HG03378 (cell line): ENCODE measurements around the gene TIPARP.

ENCODE experiments used
- ATAC-seq: cut with Tn5 transposase; IDR thresholded peaks from one replicate; pipeline ENCODE4 v1.9.1; 2021; ENCODE audit warnings: mild to moderate bottlenecking, moderate library complexity; ENCODE audit not compliant: unreplicated experiment

The TIPARP gene, protein sequence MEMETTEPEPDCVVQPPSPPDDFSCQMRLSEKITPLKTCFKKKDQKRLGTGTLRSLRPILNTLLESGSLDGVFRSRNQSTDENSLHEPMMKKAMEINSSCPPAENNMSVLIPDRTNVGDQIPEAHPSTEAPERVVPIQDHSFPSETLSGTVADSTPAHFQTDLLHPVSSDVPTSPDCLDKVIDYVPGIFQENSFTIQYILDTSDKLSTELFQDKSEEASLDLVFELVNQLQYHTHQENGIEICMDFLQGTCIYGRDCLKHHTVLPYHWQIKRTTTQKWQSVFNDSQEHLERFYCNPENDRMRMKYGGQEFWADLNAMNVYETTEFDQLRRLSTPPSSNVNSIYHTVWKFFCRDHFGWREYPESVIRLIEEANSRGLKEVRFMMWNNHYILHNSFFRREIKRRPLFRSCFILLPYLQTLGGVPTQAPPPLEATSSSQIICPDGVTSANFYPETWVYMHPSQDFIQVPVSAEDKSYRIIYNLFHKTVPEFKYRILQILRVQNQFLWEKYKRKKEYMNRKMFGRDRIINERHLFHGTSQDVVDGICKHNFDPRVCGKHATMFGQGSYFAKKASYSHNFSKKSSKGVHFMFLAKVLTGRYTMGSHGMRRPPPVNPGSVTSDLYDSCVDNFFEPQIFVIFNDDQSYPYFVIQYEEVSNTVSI

DNA sequence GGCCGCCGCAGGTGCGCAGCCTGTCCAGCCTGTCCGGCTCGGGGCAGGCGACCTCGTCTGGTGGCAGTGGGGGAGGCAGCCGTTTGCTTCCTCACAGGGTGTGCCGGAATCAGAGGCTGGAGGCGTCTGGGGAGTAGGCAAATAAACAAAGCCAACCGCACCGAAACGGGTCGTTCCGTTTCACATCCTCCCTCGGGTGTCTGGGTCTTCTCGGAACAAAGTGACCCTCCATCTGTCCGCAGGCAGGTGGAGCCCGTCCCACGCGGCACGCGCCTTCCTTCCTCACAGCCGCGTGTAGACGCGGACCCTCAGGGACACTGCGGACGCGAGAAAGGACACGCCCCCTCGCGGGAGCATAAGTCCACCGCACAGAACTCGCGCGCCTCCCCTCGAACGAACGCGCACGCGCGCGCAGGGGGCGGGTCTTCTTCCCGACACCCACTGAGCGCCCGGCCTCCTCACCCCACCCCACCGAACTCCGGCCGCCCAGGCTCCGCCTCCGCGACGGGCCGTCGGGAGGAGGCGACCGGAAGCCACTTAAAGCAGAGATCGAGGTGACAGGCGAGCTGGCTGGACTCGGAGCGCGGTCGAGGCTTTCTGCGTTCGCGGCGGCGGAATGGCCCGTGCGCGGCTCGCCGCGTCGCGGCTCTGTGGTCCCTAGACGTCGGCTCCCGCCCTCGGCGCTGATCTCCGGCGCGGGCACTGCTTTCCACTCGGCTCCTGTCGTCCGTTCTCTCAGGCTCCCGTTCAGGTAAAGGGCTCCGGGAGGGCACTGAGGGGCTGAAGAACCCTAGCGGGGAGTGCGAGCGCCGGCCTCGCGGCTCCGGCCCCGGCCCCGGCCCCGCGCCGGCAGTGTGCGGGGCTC, at the start of gene TIPARP:
Gene TIPARP, plus strand, starts transcription at position 545 of the 865 bp plus-strand sequence. CDS start 3,108 bp downstream, outside the sequence.
- ATAC-seq = peak; percentile 89

DNA sequence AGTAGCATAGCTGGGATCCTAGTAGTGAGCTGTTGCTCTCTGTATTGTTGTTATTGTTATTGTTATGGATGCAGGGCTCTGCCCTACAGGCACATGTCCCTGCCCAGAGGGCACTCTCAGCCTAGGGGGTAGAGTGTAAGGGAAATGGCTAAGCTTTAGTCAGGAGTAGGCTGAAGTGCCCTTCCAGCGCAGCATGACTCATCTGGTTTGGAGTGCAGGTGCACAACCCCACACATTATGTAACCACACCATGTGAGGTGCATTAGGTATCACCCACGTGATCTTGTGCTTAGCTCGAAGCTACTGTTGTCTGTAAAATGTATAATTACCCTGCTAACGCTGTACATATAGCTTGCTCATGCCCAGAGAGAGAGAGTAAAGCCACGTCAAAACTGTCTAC, 48.3 kb upstream of the TIPARP start:
- ATAC-seq = no peak

DNA sequence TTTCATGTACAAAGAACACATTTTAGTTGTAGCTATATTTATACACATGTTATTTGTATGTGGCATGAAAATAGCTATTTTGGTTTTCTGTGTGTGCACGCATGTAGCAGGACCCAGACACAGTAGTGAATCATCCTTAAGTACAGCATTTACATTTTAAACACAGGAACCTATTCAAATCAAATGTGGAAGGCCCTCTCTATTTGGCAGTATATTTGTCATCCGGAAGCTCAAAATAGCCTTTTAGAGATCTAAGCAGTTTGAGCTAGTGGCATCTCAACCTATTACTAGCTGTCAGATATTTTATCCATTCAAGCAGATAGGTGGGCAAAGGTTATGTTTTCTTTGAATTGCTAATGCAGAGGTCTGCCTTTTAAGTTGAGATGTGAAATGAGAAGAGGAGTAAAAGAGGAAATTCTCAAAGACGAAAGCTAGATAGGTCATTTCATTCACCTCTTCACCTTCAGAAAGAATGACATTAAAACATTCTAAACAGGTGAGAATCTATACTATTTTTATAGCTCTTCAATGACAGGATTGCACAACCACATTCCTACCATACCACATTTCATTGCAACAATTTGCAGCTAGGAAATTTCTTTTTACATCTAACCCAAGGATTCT, 46.3 kb upstream of the TIPARP start:
- ATAC-seq = no peak

DNA sequence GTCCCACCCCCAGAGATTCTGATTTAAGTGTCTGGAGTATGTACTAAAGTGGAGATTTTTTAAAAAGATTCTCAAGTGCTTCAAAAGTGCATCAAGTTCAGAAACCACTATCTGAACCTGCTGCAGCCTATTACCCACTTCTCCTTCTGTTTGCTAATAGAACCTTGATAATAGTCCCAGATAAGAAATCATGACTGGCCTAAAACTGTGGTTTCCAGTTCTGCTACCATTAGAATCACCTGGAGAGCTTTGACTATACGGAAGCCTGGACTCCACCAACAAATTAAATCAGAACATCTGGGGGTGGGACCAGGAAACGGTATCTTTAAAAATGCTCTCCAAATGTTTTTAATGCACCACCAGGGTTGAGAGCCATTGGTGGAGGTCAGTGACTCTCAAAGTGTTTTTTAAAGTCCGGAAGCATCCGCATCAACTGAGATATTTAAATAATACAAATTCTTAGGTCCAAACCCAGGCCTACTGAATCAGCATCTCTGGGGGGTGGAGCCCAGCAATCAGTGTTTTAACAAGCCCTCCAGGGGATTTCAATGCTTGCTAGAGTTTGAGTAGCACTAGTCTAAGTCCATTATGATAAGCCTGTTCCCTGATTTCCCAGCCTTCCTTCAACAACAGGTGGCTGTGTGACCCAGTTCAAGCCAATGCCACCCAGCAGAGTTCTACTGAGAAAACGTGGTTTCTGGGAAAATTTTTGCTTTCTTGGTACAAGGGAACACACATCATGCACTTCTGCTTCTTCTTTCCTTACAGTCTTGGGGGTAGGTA, 45.4 kb upstream of the TIPARP start:
- ATAC-seq = no peak

DNA sequence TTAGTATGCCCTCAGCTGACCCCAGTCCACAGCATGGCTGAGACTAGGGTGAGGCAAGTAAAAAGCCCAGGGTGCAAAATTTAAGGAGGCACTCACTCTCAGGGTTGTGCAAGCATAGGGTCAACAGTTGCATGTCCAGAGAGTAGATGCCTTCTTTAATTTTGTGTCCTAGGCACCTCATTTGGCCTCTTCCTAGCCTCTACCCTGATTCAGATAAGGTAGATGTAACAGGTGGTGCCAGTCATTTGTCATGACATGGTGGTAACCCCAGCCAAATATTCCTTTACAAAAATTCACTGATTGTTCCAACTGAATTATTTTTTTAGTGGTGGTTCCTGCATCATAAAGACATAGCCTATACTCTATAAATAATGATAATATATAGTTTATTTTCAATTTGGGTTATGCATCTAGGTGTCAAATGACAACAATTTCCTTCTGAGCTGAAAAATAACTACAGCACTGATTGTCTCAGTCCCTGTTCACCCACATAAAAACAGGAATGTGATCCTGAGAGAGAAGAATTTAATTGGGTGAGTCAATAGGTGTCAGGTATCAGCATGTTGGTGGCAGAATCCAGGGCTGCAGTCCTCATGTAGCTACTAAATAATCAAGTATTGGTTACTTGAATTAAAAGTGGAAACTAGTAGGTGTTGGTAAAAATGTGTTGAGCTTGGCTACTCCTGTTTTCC, 44.2 kb upstream of the TIPARP start:
- no peak for ATAC-seq

DNA sequence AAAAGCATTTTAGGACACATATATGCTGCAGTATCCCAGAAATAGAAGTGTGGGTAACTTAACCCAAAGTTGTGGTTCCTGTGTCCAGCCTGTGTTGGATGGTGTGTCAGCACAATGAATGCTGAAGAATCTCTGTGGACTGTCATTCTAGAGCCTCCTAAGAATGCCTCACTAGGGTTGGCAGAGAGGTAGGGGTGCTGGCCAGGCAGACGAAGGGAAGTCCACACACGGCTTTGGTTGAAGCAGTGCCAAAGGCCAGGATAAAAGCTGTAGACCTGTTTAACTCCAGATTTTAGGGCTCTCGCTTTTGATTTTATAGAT, 43.7 kb upstream of the TIPARP start:
- ATAC-seq = no peak

DNA sequence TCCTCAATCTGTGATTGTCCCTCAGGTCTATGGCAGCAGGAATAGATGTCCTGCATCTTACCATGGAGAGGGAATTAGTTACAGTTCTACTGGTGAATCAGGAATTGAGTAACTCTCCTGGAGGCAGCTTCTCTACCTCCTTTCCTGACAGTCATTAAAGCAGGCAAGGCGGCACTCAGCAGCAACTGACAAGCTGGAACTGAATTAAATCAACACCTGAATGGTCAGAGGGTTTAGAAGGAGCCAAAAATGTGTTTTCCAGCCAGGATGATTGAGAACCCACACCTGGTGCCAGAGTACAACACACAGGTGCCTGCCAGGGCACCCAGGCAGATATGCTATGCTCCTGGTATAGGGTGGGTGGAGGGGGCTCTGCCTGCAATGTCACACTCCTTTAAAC, 43.1 kb upstream of the TIPARP start:
- no peak for ATAC-seq

DNA sequence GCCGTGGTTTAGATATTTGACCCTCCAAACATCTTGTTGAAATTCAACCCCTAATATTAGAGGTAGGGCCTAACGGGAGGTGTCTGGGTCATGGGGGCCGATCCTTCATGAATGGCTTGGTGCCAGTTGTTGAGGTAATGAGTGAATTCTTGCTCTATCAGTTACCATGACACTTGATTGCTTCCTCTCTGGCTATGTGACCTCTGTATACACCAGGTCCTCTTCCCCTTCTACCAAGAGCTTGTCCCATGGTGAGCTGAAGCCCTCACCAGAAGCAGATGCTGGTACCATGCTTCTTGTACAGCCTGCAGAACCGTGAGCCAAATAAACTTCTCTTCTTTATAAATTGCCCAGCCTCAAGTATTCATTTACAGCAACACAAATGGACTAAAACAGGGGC, 41.8 kb upstream of the TIPARP start:
- no peak for ATAC-seq

DNA sequence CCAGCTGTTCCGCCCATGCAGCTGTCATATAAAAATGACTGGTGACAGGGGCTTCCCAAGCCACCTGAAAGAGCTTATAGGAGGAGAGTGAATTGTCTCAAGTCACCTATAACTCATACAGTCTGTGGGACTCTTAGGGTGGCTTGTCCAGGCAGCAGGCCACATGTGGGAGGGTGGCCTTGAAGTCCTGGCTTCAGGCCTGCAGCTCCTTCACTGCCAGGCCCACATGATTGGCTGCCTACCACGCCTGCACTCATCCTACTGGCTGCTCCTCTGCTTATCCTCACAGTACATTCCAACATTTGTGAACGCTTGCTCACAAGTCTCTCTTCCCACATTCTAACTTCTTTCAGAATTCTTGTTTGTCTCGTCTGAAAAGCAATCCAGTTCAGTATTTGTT, 41.1 kb upstream of the TIPARP start:
- no peak for ATAC-seq

DNA sequence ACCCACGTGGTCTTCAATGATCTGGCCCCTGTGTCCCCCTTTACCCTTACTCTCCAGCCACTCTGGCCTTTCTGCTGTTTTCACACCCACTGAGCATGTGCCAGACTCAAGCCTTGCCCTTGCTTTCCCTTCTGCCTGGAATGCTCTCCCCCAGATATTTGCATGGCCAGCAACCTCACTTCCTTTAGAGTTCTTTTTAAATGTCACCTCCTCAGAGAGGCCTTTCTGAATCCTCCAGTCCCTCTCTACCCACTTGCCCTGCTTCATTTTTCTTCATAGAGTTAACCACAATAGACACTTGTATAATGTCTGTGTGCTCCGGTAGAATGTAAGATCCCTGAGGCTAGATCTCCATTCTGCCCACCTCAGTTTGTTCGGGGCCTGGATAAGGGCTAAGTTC, 39.4 kb upstream of the TIPARP start:
- ATAC-seq = no peak

DNA sequence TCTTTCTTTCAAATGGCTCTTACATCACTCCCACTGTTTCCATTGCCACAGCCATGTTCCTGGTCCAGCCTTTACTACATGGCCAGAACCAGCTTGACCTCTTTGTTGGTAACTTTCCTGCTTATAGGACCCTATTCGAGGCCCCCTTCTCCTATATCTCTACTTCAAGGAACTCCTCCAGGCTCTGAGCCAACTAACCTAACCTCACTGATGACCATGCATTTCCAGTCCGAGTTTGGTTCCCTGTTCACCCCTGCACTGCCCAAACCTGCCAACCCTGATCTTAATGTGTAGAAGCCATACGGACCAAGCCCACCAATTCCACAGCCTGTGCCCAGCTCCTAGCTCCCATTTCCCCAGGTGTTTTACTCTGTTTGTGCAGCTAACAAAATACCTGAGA, 38.4 kb upstream of the TIPARP start:
- no peak for ATAC-seq

DNA sequence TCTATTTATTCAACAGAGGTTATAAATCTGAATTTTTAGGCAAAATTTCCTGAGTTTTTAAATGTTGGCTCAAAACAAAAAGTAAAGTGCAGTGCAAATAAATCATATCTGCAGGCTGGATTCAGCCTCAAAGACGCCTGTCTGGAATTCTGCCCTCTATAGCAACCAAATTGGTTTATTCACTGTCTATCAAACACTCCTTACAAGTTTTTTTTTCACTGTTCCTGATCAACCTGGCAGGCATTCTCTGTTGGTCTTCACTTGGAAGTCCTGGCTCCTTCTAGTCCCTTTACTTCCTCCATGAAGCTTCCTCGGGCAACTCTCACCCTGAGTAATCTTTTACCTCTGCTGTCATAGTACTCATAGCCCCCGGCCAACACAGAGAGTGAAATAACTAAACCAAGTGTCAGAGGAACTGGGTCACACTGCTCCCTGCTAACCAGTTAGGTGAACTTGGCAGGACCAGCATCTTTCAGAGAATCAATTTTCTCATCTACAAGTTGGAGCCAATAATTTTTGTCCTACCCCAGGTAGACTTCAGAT, 36.8 kb upstream of the TIPARP start:
- no peak for ATAC-seq

DNA sequence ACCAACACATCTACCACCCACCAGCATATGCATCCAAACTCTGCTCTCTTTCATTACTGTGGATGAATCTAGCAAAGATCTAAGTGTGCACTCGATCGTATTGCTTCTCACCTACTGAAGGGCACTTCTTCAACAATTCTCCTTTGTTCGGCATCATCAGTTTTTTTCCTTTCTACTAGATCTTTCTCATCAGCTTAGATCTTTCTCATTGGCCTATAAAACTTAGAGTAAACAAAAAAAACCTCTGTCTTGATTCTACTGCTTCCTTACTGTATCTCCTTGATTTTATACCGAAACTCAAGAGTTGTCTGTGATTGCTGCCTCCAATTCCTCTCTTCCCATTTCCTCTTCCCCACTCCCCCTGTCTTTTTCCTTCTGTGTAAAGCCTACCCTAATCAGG, 36.1 kb upstream of the TIPARP start:
- no peak for ATAC-seq

DNA sequence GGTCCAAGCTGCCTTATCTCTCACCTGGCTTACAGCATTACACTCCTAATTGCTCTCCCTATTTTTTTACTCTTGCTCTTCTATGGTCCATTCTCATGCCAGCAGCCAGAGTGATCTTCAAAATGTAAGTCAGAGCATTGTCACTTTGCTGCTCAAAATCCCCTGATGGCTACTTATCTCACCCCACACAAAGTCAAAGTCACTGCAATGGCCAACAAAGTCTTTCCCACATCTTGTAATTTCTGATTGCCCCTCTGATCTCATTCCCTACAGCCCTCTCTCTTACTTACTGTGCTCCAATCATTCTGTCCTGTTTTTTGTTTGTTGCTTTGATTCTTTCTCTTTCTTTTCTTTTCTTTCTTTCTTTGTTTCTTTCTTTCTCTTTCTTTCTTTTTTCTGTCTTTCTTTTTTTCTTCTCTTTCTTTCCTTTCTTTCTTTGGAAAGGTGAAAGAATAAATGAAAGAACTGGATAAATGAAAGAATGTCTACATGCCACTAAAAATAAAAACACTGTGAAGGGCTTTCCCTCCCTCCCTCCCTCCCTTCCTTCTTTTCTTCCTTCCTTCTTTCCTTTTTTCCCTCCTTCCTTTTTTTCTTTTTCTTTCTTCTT, 34.9 kb upstream of the TIPARP start:
- ATAC-seq = no peak

DNA sequence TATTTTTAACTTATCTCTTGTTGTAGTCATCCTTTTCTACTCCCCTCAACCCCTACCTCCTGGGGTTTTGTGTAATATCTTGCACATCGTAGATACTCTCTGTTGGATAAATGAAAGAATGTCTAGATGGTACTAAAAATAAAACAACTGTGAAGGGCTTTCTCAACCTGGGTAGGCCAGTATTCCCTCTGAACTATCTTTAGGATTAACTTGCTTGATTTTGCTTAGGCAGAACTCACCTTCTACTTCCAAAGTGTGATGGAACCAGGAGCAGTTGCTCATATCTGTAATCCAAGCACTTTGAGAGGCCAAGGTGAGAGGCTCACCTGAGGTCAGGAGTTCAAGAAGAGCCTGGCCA, 32.8 kb upstream of the TIPARP start:
- no peak for ATAC-seq

DNA sequence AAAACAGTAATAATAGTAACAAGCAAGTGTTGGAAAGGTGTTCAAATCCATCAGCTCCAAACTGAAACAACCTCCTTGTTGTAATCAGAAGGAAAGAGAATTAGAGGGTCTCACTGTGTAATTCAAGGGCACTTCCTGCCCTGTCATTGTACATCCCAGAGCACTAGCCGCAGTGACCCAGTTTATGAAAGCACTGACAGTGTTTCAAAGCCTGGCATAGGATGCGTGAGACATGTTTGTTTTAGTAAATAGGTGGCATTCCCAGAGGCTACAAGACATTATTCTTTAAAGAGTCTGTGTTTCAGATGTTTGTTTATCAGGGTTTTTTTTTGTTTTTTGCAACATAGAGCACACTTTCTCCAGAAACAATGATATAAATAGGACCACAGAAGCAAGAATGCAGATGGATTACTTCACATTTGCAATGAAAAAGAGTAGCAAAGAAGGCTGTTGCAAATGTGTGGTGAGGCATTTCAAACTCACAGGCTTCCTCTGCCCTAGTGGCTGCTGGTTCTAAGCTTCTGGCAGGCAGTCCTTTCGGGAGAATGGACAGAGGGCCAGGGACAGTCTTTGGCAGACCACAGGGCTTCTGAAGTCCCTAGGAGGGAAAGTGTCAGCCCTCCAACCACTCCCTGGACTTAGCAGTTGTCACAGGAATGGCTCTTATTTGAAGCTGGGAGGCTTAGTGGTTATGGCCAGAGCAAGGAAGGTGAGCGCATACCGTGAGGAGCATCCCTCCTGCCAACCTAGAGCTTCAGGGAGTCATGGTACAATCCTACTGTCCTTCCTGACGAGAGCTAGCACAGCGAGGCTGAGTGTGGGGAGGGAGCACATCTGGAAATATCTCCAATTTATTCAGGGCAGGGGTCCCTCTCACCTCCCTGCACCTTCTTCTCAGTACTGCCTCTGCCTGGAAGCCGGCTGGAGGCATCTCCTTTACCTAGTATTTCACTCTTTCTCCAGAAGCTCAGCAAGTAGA, 31.4 kb upstream of the TIPARP start:
- ATAC-seq = peak; percentile 10

DNA sequence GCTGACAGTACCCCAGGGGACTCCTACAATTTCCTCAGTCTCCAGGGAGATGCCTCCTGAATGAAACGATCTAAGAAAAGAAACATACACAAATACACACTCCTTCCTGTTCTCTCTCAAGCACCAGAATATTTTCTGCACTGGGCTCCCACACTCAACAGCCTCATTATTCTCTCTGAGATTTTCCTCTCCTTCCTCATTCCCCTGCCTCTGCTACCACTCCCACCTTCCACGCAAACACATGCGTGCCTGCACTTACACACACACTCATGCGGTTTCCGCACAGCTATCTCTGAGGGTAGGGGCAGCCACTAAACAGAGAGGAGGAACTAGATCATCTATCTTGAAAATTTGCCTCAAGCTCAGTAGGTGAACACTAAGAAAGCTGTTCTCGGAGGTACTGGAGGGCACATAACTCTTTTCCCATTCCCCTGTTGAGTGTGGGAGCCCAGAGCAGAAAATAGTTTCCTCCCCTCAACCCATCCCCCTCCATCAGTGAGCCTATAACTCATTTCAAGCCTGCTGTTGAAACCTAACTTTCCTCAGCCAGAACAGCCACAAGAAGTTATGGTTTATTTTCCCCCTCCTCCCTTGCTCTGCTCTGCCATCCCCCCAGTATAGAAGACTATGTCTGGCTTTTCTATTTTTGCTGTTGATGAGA, 30.5 kb upstream of the TIPARP start:
- ATAC-seq = peak; percentile 90

DNA sequence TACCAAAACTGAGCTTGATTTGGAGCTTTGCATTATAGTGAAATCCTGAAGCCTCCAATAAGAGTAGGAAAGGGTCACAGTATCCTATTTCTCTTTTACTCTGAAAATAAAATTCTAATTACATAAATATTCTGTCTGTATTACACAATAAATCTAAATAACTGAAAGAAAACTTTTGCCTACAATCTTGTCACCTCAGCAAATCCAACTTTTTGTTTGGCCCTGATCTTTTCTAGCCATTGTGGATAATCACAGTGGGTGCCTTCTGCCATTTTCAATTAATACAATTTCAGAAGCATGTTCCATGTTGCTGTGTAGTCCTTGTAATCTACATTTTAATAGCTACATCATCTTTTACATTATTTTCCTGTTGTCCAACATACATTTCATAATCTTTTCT, 29.4 kb upstream of the TIPARP start:
- ATAC-seq = no peak
